SW480 (cell line): ENCODE results near the gene SH3GL2.

Source experiments
- DNase-seq: peaks from one replicate; pipeline ENCODE4 v3.0.0-alpha.2; 2016; ENCODE audit warnings: low spot score

SH3GL2 gene

DNA sequence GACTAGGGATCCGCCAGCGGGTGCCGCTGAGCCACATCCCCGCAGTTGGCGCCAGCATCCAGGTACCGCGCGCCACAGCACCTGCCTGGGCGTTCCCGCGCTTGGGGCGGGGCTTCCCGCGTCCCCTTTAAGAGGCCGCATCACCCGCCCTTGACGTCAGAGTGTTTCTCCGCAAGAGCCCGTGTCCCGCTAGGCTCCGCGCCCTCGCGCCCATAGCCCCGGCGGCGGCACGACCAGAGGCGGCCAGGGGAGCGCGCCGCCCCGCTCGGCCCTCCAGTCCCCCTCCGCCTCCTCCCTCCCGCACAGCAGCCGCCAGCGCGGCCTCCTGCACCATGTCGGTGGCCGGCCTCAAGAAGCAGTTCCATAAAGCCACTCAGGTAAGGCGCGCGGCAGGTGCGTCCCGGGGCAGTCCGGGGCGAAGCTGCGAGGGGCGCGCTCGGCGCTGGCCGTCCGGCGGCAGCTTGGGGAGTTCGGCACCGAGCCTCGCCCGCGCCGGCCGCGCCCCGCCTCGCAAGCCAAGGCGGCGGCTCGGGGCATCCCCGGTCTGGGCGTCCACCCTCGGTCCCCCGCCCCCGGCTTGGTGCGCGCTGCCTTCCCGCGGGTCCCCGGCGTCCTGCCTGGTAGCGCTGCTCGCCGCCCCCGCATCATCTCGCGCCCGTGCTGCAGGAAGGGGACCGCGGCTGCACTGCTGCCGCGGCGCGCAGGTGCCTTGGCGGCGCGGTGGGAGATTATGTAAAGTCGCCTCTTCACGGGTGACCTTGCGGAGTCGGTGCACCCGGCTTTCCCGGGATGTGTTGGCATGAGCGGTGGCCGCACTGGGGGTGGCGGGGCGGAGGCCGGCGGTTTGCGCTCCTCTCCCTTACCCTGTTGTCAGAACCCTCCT lies at the start of gene SH3GL2:
Gene SH3GL2 (plus strand): TSS at position 156 of the 883 bp plus-strand sequence.
- peak; percentile 53 for DNase-seq

DNA sequence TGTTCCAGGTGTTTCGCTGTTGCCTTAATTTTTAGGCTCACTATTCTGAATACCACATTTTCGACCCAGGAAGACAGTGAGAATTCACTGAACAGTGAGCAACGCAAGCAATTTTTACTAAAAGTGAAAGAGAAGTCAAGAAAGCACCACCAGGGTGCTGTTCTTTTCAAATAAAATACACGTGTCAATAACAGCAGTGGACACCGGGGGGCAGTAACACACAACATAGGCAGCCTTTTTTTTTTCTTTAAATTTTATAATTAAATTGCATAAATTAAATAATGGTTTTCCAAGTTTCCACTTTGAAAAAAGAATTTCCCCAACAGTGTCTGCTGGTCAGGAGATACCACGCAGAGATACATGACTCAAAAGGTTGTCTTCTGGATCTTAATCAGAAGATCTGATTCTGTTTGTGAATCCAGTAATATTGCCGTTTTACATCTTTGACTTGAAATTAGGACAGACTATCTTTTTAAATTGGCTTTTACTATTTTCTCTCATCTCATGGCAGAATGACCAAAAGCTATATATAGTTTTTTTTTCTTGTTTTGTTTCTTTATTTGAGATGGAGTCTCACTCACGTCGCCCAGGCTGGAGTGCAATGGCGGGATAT lies 47.1 kb upstream of the SH3GL2 start:
- DNase-seq = peak; percentile 18

DNA sequence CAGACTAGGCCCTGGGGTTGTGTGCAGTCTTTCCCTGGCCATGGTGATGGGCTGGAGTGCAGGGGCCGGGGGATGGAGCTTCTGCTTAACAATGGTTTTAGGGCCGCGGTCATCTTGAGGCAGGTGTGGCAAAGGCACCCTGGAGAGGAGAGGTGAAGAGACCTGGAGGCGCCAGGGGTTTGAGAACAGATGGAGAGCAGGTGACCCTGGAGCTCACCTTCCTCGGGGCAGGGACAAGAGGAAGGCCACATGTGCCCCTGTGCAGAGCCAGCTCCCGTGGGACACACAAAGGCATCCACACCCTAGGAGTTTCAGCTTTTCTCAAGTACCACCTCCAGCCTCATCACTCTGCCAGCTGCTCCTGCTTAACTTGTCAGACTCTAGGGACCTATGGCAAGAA lies 46.4 kb upstream of the SH3GL2 start:
- no peak for DNase-seq

GRCh38 chr9:17535176-17535575 lies 43.7 kb upstream of the SH3GL2 start:
- no peak for DNase-seq

GRCh38 chr9:17536027-17536426 lies 42.8 kb upstream of the SH3GL2 start:
- no peak for DNase-seq

GRCh38 chr9:17551023-17551422 lies 27.8 kb upstream of the SH3GL2 start:
- DNase-seq = no peak

GRCh38 chr9:17555362-17556054 lies 23.4 kb upstream of the SH3GL2 start:
- no peak for DNase-seq

DNA sequence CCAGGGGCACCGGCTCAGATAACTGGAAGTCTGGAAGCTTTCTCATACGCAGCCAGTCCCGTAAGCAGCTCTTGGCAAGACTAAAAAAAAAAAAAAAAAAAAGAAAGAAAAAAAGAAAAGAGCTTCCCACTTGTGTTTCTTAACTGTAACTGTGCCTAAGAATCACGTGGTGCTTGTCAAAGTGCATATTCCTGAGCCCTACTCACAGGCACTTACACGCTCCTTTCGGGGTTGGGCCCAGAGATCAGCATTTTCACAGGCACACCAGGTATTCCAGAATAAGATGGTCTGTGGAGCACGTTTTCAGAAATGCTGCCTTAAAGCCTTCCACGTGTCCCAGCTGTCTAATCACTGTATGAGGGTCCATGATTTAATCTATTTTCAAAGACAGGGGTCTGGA lies 22.6 kb upstream of the SH3GL2 start:
- DNase-seq = no peak

DNA sequence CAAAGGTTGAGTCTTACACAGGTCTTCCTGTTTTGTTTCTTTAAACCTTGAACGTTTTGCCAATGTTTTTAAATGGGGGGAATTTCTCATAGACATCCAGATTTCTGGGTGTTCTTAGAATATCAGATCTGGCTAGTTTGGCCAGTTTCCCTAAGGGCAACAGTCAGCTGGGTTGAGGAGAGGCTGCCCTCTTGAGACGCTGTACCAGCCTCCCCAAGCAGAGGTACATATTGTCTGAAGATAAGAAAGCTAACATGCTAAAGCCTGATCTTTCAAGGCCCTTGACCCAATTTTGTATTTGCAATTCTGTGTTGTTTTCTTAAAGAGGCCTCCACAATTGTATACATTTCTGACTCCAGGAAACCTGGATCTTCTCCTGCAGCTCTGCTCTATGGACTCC lies 21.9 kb upstream of the SH3GL2 start:
- DNase-seq = no peak

GRCh38 chr9:17571825-17572224 lies 7.0 kb upstream of the SH3GL2 start:
- no peak for DNase-seq

DNA sequence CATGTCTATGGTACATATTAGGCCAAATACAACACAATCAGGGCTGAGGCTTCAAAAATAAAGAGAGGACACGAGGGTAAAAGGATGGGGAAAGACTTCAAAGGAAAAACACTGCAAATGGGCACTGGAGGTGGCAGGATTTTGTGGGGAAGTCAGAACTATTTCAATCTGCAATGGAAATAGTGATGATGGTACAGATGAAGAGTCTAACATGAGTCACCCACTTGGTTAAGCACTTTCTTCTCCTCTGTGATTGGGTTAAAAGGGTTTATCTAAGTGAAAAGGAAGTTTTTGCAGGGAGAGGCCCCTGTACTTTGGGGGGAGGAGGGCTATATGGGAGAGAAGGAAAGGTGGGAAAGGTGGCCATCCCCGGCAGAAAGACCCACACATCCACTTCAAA lies 4.5 kb upstream of the SH3GL2 start:
- no peak for DNase-seq

DNA sequence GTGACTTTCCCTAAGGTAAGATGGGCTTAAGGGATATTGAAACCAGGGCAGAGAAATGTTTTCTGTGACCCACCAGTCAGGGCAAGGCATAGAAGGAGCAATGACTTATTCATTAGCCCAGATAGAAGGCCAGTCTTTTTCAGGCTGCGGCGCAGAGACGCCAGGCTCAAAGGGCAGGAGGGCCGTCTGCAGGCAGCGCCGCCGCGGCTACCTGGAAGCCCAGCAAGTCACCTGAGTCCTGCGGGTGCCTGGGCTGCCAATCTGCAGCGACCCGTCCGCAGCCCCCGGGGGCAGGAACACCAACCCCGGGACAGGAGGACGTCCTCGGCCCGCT lies 322 bp upstream of the SH3GL2 start:
- no peak for DNase-seq

DNA sequence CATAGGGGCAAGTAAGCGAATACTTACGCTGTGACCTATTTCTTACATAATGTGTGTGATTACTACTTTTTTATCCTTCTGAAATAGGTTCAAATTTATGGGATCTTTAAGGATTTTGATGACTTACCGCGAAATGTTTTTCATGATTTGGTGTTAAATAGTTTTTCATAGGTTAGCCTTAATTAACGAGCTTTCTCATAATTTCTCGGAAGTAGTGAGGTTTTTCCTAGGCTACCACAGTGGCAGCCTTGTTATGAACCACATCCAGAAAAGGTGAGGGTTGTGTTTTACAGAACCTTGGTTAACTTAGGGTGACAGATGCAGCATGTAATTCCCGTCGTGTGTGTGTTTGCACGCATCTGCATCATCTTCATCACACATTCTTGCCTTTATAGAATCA lies 1.3 kb downstream of the SH3GL2 start:
- DNase-seq = no peak

- no peak for DNase-seq
Measured at GRCh38 chr9:17587113-17587512, 8.2 kb downstream of the SH3GL2 start.

- DNase-seq = no peak
Measured at GRCh38 chr9:17588395-17588794, 9.5 kb downstream of the SH3GL2 start.

GRCh38 chr9:17588941-17589340 lies 10.1 kb downstream of the SH3GL2 start:
- DNase-seq = no peak

DNA sequence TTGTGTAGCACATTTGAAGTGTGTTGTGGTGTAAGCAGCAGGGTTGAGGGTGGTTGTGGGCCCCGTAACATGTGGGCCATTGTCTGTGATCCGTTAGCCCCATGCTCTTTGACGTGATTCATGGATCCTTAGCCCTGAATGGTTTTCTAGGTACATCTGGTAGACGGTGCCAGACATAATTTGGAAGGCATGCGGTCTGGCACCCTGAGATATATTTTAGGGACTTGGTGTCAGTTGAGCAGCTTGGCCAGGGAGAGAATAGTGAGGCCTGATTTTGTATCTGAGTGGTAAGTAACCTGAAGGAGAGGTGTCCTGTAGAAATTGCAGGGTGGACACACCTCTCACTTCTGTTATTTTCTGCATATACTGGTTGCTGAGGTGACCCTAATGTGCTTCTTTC lies 10.9 kb downstream of the SH3GL2 start:
- DNase-seq = no peak

GRCh38 chr9:17594961-17595360 lies 16.1 kb downstream of the SH3GL2 start:
- no peak for DNase-seq

- DNase-seq = no peak
Measured at GRCh38 chr9:17597977-17598376, 19.1 kb downstream of the SH3GL2 start.

GRCh38 chr9:17600962-17601593 lies 22.2 kb downstream of the SH3GL2 start:
- no peak for DNase-seq

DNA sequence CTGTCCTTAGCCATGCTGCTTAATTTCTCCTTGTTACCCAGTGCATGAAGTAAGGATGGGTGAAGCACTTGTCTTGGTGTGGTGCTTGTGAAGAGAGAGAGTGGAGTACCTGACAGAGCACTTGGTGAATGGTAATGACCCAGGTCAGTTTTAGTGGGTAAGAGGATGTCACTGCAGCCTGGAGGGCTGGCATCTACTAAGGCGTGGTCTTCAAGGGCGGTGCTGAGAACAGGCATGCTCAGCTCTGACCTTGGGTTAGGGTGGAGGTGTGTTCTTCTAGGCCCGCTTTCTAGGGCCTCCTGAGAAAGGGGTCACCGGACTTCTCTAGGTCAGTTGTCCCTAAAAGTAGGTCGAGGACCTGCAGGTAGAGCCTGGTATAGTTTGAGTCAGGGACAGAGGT lies 25.7 kb downstream of the SH3GL2 start:
- DNase-seq = no peak

DNA sequence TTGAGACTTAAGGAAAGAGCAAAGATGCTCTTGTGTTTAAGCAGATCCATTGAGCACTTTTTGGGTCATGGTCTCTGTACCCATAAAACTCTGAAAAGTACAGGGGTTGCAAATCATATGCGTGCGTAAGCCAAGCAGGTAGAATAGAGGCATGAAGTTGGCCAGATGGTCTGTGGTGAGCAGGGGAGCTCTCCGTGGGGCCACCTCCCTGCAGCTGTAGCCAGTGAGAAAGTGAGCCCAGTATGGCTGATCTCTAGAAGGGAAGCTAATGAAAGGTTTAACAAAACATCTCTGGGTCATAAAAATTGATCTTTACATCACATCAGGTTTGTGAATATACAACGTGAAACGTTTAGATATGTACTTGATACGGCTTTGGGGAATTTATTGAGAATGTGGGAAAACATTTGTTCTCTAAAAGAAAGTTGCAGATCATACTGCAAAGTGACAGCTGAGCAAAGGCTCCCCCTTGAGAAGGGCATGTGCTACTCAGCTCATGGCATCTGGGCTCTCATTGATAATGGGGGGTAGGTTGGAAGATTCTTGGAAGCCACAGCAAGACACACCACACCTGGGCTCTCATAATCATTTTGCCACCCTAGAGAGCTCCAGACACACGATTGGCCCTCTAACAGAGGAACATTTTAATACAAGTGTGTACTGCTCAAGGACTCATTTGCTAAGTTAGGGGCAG lies 30.6 kb downstream of the SH3GL2 start:
- DNase-seq = no peak
